RWPE2 (cell line): ENCODE measurements around the gene LEO1.
A peak's percentile ranks its signal among the peaks of the same experiment; 100 is the strongest.

Experiments
- ATAC-seq: fragments of 200-7000 bp; cut with Tn5 transposase; 3 replicates; pipeline ENCODE4 v1.9.1; 2021; ENCODE audit warnings: low read depth
- DNase-seq: peaks from one replicate; pipeline ENCODE4 v3.0.0-alpha.2; 2020; ENCODE audit warnings: low spot score
- H3K27ac ChIP-seq: fragments of 450-650 bp; 2 replicates; pipeline ENCODE4 v1.5.1; 2017; ENCODE audit warnings: mild to moderate bottlenecking; ENCODE audit not compliant: poor library complexity, severe bottlenecking
- H3K27me3 ChIP-seq: fragments of 250-450 bp; sonication (Bioruptor Pico); 2 replicates; pipeline ENCODE4 v1.5.1; 2021; ENCODE audit warnings: mild to moderate bottlenecking, moderate library complexity; ENCODE audit not compliant: insufficient read depth, poor library complexity, severe bottlenecking
- H3K36me3 ChIP-seq: fragments of 250-450 bp; sonication (Bioruptor Pico); 2 replicates; pipeline ENCODE4 v1.5.1; 2020; ENCODE audit warnings: low read depth, mild to moderate bottlenecking, moderate library complexity
- H3K4me1 ChIP-seq: fragments of 250-450 bp; sonication (Bioruptor Pico); 2 replicates; pipeline ENCODE4 v1.5.1; 2021; ENCODE audit warnings: mild to moderate bottlenecking, moderate library complexity; ENCODE audit not compliant: insufficient read depth, poor library complexity, severe bottlenecking
- H3K4me3 ChIP-seq: fragments of 250-450 bp; sonication (Bioruptor Pico); 2 replicates; pipeline ENCODE4 v1.5.1; 2021; ENCODE audit warnings: mild to moderate bottlenecking, moderate library complexity; ENCODE audit not compliant: severe bottlenecking
- H3K9me3 ChIP-seq: fragments of 250-450 bp; sonication (Bioruptor Pico); 2 replicates; pipeline ENCODE4 v1.5.1; 2021; ENCODE audit warnings: mild to moderate bottlenecking, moderate library complexity; ENCODE audit not compliant: severe bottlenecking
- CTCF ChIP-seq: fragments of 450-650 bp; IDR thresholded peaks from one replicate; pipeline ENCODE4 v1.5.1; 2017; ENCODE audit warnings: mild to moderate bottlenecking, moderate library complexity; ENCODE audit not compliant: poor library complexity, severe bottlenecking

The LEO1 gene

GRCh38 chr15:51970132-51970817 is 1.3 kb downstream of the LEO1 start:
- Histone ChIP-seq H3K4me3 (peak overlapping the region; percentile 62), H3K27me3 (no peaks in the 10 kb centered on the region), H3K27ac (peak overlapping the region; percentile 71), H3K36me3 (peaks cover 36% of the 10 kb centered on the region), H3K4me1 (peaks cover 16% of the 10 kb centered on the region), H3K9me3 (peaks cover 10% of the 10 kb centered on the region)
- ATAC-seq (peak; percentile 7; the same call in 1 of the 3 replicates), DNase-seq (no peak)
- TF ChIP-seq CTCF = no peak

GRCh38 chr15:51969728-51970127 is 1.9 kb downstream of the LEO1 start:
- ATAC-seq = no peak
- Histone ChIP-seq H3K9me3 (peaks cover 10% of the 10 kb centered on the region), H3K36me3 (peaks cover 41% of the 10 kb centered on the region), H3K4me1 (peaks cover 16% of the 10 kb centered on the region), H3K27ac (peak overlapping the region; percentile 71), H3K4me3 (peak overlapping the region; percentile 62), H3K27me3 (no peaks in the 10 kb centered on the region)
- no peak for TF ChIP-seq CTCF
- no peak for DNase-seq

GRCh38 chr15:51967583-51967982 is 4.0 kb downstream of the LEO1 start:
- Histone ChIP-seq H3K4me3 (no peak overlapping the region), H3K27me3 (no peaks in the 10 kb centered on the region), H3K9me3 (peaks cover 10% of the 10 kb centered on the region), H3K36me3 (peaks cover 48% of the 10 kb centered on the region), H3K4me1 (peaks cover 9% of the 10 kb centered on the region), H3K27ac (no peak overlapping the region)
- TF ChIP-seq CTCF = no peak
- DNase-seq = no peak
- ATAC-seq = no peak

- Histone ChIP-seq H3K27ac (no peak overlapping the region), H3K4me1 (peaks cover 9% of the 10 kb centered on the region), H3K36me3 (peaks cover 62% of the 10 kb centered on the region), H3K27me3 (no peaks in the 10 kb centered on the region), H3K9me3 (peaks cover 10% of the 10 kb centered on the region), H3K4me3 (no peak overlapping the region)
- no peak for TF ChIP-seq CTCF
- no peak for DNase-seq
- no peak for ATAC-seq
These were observed 5.4 kb downstream of the LEO1 start for GRCh38 chr15:51966192-51966591.

- no peak for TF ChIP-seq CTCF
These were observed 5.9 kb downstream of the LEO1 start for GRCh38 chr15:51965691-51966090.

More at GRCh38 chr15:51965691-51966090, 5.9 kb downstream of the LEO1 start:
- DNase-seq (no peak), ATAC-seq (no peak)
- Histone ChIP-seq H3K9me3 (peaks cover 10% of the 10 kb centered on the region), H3K4me1 (peaks cover 9% of the 10 kb centered on the region), H3K27me3 (no peaks in the 10 kb centered on the region), H3K4me3 (no peak overlapping the region), H3K36me3 (peaks cover 67% of the 10 kb centered on the region), H3K27ac (no peak overlapping the region)
